ENCODE results near the gene DSTN.

Gene DSTN

GRCh38 chr20:17534077-17534476, 35.8 kb upstream of the DSTN start:
- Histone ChIP-seq H3K9ac (ENCODE audit: low read length) (no peak overlapping the region), H3K27me3 (ENCODE audit: control insufficient read depth, insufficient read depth, low read length) (no peaks in the 10 kb centered on the region), H3K27ac (ENCODE audit: low read depth, low read length) (no peak overlapping the region), H3K4me3 (ENCODE audit: low read length) (no peak overlapping the region), H3K36me3 (ENCODE audit: control insufficient read depth, insufficient read depth, low read length) (no peaks in the 10 kb centered on the region), H3K4me1 (ENCODE audit: control insufficient read depth, insufficient read depth, low read length) (peaks cover 14% of the 10 kb centered on the region)

- Histone ChIP-seq H3K36me3 (ENCODE audit: control insufficient read depth, insufficient read depth, low read length) (no peaks in the 10 kb centered on the region), H3K9ac (ENCODE audit: low read length) (no peak overlapping the region), H3K27ac (ENCODE audit: low read depth, low read length) (peak overlapping the region; percentile 11), H3K4me1 (ENCODE audit: control insufficient read depth, insufficient read depth, low read length) (peaks cover 20% of the 10 kb centered on the region), H3K4me3 (ENCODE audit: low read length) (no peak overlapping the region), H3K27me3 (ENCODE audit: control insufficient read depth, insufficient read depth, low read length) (no peaks in the 10 kb centered on the region)
Measured at GRCh38 chr20:17536944-17537444, 32.9 kb upstream of the DSTN start.

- H3K27ac ChIP-seq (ENCODE audit: low read depth, low read length) = no peak overlapping the region
- no peak overlapping the region for H3K4me3 ChIP-seq (ENCODE audit: low read length)
- H3K36me3 ChIP-seq (ENCODE audit: control insufficient read depth, insufficient read depth, low read length) = no peaks in the 10 kb centered on the region
- no peaks in the 10 kb centered on the region for H3K27me3 ChIP-seq (ENCODE audit: control insufficient read depth, insufficient read depth, low read length)
- H3K9ac ChIP-seq (ENCODE audit: low read length) = no peak overlapping the region
- peaks cover 25% of the 10 kb centered on the region for H3K4me1 ChIP-seq (ENCODE audit: control insufficient read depth, insufficient read depth, low read length)
Measured at GRCh38 chr20:17537959-17538358, 31.9 kb upstream of the DSTN start.

GRCh38 chr20:17538517-17539170, 31.2 kb upstream of the DSTN start:
- Histone ChIP-seq H3K4me3 (ENCODE audit: low read length) (no peak overlapping the region), H3K27me3 (ENCODE audit: control insufficient read depth, insufficient read depth, low read length) (no peaks in the 10 kb centered on the region), H3K36me3 (ENCODE audit: control insufficient read depth, insufficient read depth, low read length) (no peaks in the 10 kb centered on the region), H3K27ac (ENCODE audit: low read depth, low read length) (peak overlapping the region; percentile 16), H3K4me1 (ENCODE audit: control insufficient read depth, insufficient read depth, low read length) (peaks cover 32% of the 10 kb centered on the region), H3K9ac (ENCODE audit: low read length) (no peak overlapping the region)

GRCh38 chr20:17541596-17541995, 28.3 kb upstream of the DSTN start:
- no peaks in the 10 kb centered on the region for H3K27me3 ChIP-seq (ENCODE audit: control insufficient read depth, insufficient read depth, low read length)
- no peak overlapping the region for H3K4me3 ChIP-seq (ENCODE audit: low read length)
- peak overlapping the region; percentile 55 for H3K27ac ChIP-seq (ENCODE audit: low read depth, low read length)
- H3K4me1 ChIP-seq (ENCODE audit: control insufficient read depth, insufficient read depth, low read length) = peaks cover 38% of the 10 kb centered on the region
- no peak overlapping the region for H3K9ac ChIP-seq (ENCODE audit: low read length)
- H3K36me3 ChIP-seq (ENCODE audit: control insufficient read depth, insufficient read depth, low read length) = no peaks in the 10 kb centered on the region

GRCh38 chr20:17541996-17542395, 27.9 kb upstream of the DSTN start:
- Histone ChIP-seq H3K27ac (ENCODE audit: low read depth, low read length) (peak overlapping the region; percentile 55), H3K4me1 (ENCODE audit: control insufficient read depth, insufficient read depth, low read length) (peaks cover 36% of the 10 kb centered on the region), H3K9ac (ENCODE audit: low read length) (no peak overlapping the region), H3K4me3 (ENCODE audit: low read length) (no peak overlapping the region), H3K27me3 (ENCODE audit: control insufficient read depth, insufficient read depth, low read length) (no peaks in the 10 kb centered on the region), H3K36me3 (ENCODE audit: control insufficient read depth, insufficient read depth, low read length) (no peaks in the 10 kb centered on the region)

- Histone ChIP-seq H3K27me3 (ENCODE audit: control insufficient read depth, insufficient read depth, low read length) (no peaks in the 10 kb centered on the region), H3K27ac (ENCODE audit: low read depth, low read length) (no peak overlapping the region), H3K36me3 (ENCODE audit: control insufficient read depth, insufficient read depth, low read length) (no peaks in the 10 kb centered on the region), H3K4me3 (ENCODE audit: low read length) (no peak overlapping the region), H3K4me1 (ENCODE audit: control insufficient read depth, insufficient read depth, low read length) (peaks cover 31% of the 10 kb centered on the region), H3K9ac (ENCODE audit: low read length) (no peak overlapping the region)
Measured at GRCh38 chr20:17542481-17542880, 27.4 kb upstream of the DSTN start.

GRCh38 chr20:17542993-17543412, 26.9 kb upstream of the DSTN start:
- H3K4me3 ChIP-seq (ENCODE audit: low read length) = no peak overlapping the region
- H3K36me3 ChIP-seq (ENCODE audit: control insufficient read depth, insufficient read depth, low read length) = no peaks in the 10 kb centered on the region
- H3K27ac ChIP-seq (ENCODE audit: low read depth, low read length) = peak overlapping the region; percentile 73
- no peak overlapping the region for H3K9ac ChIP-seq (ENCODE audit: low read length)
- H3K4me1 ChIP-seq (ENCODE audit: control insufficient read depth, insufficient read depth, low read length) = peaks cover 31% of the 10 kb centered on the region
- no peaks in the 10 kb centered on the region for H3K27me3 ChIP-seq (ENCODE audit: control insufficient read depth, insufficient read depth, low read length)

- peak overlapping the region; percentile 73 for H3K27ac ChIP-seq (ENCODE audit: low read depth, low read length)
- H3K27me3 ChIP-seq (ENCODE audit: control insufficient read depth, insufficient read depth, low read length) = no peaks in the 10 kb centered on the region
- peaks cover 28% of the 10 kb centered on the region for H3K4me1 ChIP-seq (ENCODE audit: control insufficient read depth, insufficient read depth, low read length)
- H3K9ac ChIP-seq (ENCODE audit: low read length) = no peak overlapping the region
- H3K36me3 ChIP-seq (ENCODE audit: control insufficient read depth, insufficient read depth, low read length) = no peaks in the 10 kb centered on the region
- H3K4me3 ChIP-seq (ENCODE audit: low read length) = no peak overlapping the region
Measured at GRCh38 chr20:17543531-17544131, 26.2 kb upstream of the DSTN start.

GRCh38 chr20:17545127-17545526, 24.7 kb upstream of the DSTN start:
- Histone ChIP-seq H3K36me3 (ENCODE audit: control insufficient read depth, insufficient read depth, low read length) (no peaks in the 10 kb centered on the region), H3K27me3 (ENCODE audit: control insufficient read depth, insufficient read depth, low read length) (no peaks in the 10 kb centered on the region), H3K9ac (ENCODE audit: low read length) (no peak overlapping the region), H3K4me3 (ENCODE audit: low read length) (no peak overlapping the region), H3K4me1 (ENCODE audit: control insufficient read depth, insufficient read depth, low read length) (peaks cover 27% of the 10 kb centered on the region), H3K27ac (ENCODE audit: low read depth, low read length) (no peak overlapping the region)

- no peak overlapping the region for H3K4me3 ChIP-seq (ENCODE audit: low read length)
- no peaks in the 10 kb centered on the region for H3K27me3 ChIP-seq (ENCODE audit: control insufficient read depth, insufficient read depth, low read length)
- H3K36me3 ChIP-seq (ENCODE audit: control insufficient read depth, insufficient read depth, low read length) = no peaks in the 10 kb centered on the region
- no peak overlapping the region for H3K9ac ChIP-seq (ENCODE audit: low read length)
- peaks cover 4% of the 10 kb centered on the region for H3K4me1 ChIP-seq (ENCODE audit: control insufficient read depth, insufficient read depth, low read length)
- H3K27ac ChIP-seq (ENCODE audit: low read depth, low read length) = no peak overlapping the region
Measured at GRCh38 chr20:17549131-17549530, 20.7 kb upstream of the DSTN start.

GRCh38 chr20:17555106-17555505, 14.8 kb upstream of the DSTN start:
- no peak overlapping the region for H3K27ac ChIP-seq (ENCODE audit: low read depth, low read length)
- H3K9ac ChIP-seq (ENCODE audit: low read length) = no peak overlapping the region
- H3K36me3 ChIP-seq (ENCODE audit: control insufficient read depth, insufficient read depth, low read length) = no peaks in the 10 kb centered on the region
- no peak overlapping the region for H3K4me3 ChIP-seq (ENCODE audit: low read length)
- no peaks in the 10 kb centered on the region for H3K27me3 ChIP-seq (ENCODE audit: control insufficient read depth, insufficient read depth, low read length)
- peaks cover 30% of the 10 kb centered on the region for H3K4me1 ChIP-seq (ENCODE audit: control insufficient read depth, insufficient read depth, low read length)

Measured in rectal smooth muscle tissue (tissue), 1 donor.